Cardiac fibroblast (primary cell): Measurements from ENCODE around the gene CDYL2.

Source experiments
- DNase-seq, 2 donors: peaks; one replicate each; pipeline versions ENCODE4 v3.0.0 to v3.0.0-alpha.2; 2010; ENCODE audit warnings: low read depth in 2 of 2
- H3K4me3 ChIP-seq, 2 donors: replicated peaks in 1 of 2; 1 replicate in 1 of 2; 2 replicates in 1 of 2; pipeline ENCODE4 v1.5.1; 2011; ENCODE audit warnings: low read depth in 2 of 2, low read length in 2 of 2, mild to moderate bottlenecking in 2 of 2, moderate library complexity in 1 of 2
- TF ChIP-seq, protein P1 (sequence below): IDR thresholded peaks from one replicate; pipeline ENCODE4 v1.5.1; 2011; ENCODE audit warnings: low read depth, mild to moderate bottlenecking, low read length, inconsistent platforms

The CDYL2 gene

DNA sequence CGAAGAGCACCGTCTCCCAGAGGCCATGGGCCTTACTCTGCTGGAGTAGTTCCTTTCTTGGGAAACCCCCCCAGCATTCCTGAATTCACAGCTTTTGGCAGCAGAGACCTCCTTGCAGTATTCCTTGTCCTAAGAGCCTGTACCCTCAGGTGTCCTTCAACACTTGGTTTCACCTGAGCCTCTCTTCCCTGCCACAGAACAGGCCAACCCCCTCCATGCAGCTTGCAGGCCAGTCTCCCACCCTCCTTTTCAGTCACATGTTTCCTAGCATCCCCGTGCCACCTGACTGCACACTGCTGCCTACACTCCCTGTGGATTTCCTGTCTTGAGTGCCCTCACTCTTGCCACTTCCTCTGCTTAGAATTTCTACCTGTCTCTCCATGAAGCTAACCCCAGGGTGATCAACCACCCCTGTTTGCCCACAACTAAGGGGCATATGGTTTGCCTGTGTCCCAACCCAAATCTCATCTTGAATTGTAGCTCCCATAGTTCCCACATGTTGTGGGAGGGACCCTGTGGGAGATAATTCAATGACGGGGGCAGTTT, 198.1 kb downstream of the CDYL2 start:
- TF ChIP-seq, protein P1, sequence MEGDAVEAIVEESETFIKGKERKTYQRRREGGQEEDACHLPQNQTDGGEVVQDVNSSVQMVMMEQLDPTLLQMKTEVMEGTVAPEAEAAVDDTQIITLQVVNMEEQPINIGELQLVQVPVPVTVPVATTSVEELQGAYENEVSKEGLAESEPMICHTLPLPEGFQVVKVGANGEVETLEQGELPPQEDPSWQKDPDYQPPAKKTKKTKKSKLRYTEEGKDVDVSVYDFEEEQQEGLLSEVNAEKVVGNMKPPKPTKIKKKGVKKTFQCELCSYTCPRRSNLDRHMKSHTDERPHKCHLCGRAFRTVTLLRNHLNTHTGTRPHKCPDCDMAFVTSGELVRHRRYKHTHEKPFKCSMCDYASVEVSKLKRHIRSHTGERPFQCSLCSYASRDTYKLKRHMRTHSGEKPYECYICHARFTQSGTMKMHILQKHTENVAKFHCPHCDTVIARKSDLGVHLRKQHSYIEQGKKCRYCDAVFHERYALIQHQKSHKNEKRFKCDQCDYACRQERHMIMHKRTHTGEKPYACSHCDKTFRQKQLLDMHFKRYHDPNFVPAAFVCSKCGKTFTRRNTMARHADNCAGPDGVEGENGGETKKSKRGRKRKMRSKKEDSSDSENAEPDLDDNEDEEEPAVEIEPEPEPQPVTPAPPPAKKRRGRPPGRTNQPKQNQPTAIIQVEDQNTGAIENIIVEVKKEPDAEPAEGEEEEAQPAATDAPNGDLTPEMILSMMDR: no peak
- no peak for DNase-seq
- no peak overlapping the region for H3K4me3 ChIP-seq

DNA sequence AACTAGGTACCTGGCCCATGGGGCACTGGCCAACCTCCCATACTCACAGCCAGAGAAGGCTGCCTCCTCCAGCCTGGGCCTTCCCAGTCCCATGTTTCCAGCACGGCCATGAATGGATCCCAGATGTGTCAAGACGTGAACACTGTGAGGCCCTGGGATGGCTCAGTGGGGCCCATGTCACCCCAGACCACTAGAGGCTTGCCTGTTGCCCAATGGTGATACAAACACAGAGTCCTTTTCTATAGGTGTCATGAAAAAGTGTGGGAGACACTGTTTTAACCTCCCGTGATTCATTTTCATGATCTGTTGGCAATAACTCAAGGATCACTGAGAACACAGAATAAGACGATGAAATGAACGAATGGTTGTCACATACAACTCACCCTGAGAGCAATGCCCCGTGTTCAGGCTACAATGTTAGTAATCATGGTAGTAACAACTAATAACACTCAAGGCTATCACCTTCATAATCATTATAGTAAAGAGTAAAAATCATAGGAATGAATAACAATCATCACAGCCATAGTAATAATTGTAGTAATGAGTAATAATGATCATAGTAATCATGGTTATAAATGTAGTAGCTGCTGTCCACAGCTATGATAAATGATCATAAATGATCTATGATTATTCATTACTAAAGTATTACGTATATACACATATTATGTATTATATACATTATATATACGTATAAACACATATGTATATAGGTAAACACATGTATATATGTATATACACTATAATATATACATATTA, 199.6 kb downstream of the CDYL2 start:
- TF ChIP-seq, protein P1: no peak
- no peak overlapping the region for H3K4me3 ChIP-seq

DNA sequence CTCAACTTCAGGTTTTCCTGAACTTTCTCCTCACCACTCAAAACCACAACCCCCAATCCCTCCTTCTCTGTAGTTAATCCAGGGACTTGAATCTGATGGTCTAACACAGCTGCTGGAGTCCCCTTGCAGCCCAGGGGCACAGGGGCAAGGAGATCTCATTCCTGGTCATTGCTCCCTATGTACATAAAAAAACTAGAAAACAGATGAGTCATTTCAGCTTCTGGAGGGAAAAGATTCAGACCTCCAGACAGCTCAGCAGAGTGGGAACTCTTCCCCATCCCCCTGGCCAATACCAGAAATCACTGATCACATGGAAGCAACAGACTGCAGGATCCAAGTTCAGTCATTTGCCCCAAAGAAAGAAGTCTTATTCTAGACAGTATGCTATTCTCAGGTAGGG, 201.5 kb downstream of the CDYL2 start:
- TF ChIP-seq, protein P1: no peak
- no peak overlapping the region for H3K4me3 ChIP-seq
- no peak for DNase-seq

More for the DNA sequence above, 199.6 kb downstream of the CDYL2 start:
- no peak for DNase-seq

DNA sequence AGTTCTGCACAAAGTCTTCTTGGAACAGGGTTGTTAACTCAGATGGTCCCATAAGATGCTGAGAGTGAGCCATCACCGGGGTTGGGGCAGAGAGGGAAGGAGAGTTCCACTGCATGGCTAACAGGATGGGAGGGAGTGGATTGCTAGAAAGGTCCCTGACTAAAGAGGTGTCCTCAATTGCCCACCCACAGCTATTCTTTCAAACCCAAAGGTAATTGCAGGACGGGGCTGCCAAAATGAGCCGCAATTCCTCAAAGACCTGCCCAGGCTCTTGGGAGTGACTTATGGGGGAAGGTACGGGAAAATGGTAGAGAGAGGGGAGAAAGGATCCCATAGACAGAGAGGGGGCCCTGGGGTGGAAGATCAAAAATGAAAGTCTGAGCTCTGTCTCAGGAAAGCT, 203.2 kb downstream of the CDYL2 start:
- H3K4me3 ChIP-seq: no peak overlapping the region
- no peak for DNase-seq
- TF ChIP-seq, protein P1: no peak

DNA sequence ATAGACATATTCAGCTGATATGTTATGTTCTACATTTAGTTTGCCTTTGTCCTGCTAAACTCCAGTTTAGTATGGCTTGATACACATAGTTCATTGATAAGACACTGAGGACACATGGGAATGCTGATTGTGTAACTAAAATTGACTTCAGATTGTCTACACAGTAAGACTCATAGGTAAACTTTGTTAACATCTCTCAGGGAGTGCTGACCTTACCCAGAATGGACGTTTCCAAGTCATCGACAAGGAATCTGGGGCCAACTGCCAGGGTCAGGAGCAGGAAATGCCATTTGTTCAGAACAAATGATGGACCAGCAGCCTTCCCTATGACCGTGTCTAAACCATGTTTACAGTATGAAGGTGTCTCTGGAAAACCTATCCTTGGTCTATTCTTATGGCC, 204.9 kb downstream of the CDYL2 start:
- TF ChIP-seq, protein P1: no peak
- H3K4me3 ChIP-seq: no peak overlapping the region

DNA sequence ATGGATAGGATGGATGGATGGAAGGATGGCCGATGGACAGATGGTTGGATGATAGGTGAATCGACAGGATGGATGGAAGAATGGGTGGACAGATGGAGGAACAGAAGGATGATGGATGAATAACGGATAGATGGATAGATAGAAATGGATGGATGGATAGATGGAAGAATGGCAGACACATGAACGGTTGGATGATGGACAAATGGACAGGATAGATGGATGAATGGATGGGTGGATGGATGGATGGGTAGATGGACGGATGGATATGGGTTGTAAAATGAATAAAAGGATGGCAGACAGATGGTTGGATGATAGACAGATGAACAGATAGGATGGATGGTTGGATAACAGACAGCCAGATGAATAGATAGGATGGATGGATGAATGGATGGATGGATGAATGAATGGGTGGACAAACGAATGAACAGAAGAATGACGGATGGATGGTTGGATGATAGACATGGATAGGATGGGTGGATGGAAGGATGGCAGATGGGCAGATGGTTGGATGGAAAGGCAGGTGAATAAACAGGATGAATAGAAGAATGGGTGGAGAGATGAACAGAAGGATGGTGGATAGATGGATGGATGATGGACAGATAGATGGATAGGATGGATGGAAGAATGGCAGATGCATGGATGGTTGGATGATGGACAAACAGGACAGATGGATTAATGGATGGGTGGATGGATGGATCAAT, 207.7 kb downstream of the CDYL2 start:
- no peak for DNase-seq
- TF ChIP-seq, protein P1: no peak
- no peak overlapping the region for H3K4me3 ChIP-seq

More for the DNA sequence above, 204.9 kb downstream of the CDYL2 start:
- DNase-seq: peak in 1 of 2 donors; percentile 76
